H9 (cell line): ENCODE measurements around the gene BATF. TPM values are rescaled to one million over a fixed set of nuclear protein-coding genes. Genes with fewer than 3 reads are reported as not detected.

Source experiments
- DNase-seq: peaks from one replicate; pipeline ENCODE4 v3.0.0-alpha.2; 2017
- H2AFZ ChIP-seq: one replicate; pipeline ENCODE4 v1.6.1; 2013; ENCODE audit warnings: mild to moderate bottlenecking, low read length, control low read depth, moderate library complexity
- H2AK5ac ChIP-seq: 2 replicates; pipeline ENCODE4 v1.6.1; 2013; ENCODE audit warnings: low read length, control low read depth, mixed read lengths; ENCODE audit not compliant: insufficient read length
- H2BK120ac ChIP-seq: one replicate; pipeline ENCODE4 v1.6.1; 2013; ENCODE audit warnings: low read depth, mild to moderate bottlenecking, low read length, control low read depth, inconsistent platforms; ENCODE audit not compliant: poor library complexity, severe bottlenecking
- H2BK12ac ChIP-seq: 2 replicates; pipeline ENCODE4 v1.6.1; 2013; ENCODE audit warnings: low read length, control low read depth, mixed read lengths, low read depth; ENCODE audit not compliant: insufficient read length
- H2BK15ac ChIP-seq: 2 replicates; pipeline ENCODE4 v1.6.1; 2013; ENCODE audit warnings: low read depth, low read length, control low read depth
- H2BK20ac ChIP-seq: one replicate; pipeline ENCODE4 v1.6.1; 2013; ENCODE audit warnings: low read depth, mild to moderate bottlenecking, low read length, control low read depth, inconsistent platforms; ENCODE audit not compliant: poor library complexity, severe bottlenecking
- H2BK5ac ChIP-seq: 2 replicates; pipeline ENCODE4 v1.6.1; 2013; ENCODE audit warnings: low read length, control low read depth, mixed read lengths; ENCODE audit not compliant: insufficient read length
- H3K14ac ChIP-seq: 2 replicates; pipeline ENCODE4 v1.6.1; 2013; ENCODE audit warnings: low read length, control low read depth; ENCODE audit not compliant: insufficient read depth
- H3K18ac ChIP-seq: 2 replicates; pipeline ENCODE4 v1.6.1; 2013; ENCODE audit warnings: low read depth, mild to moderate bottlenecking, mixed read lengths, low read length, control low read depth; ENCODE audit not compliant: insufficient read length
- H3K23ac ChIP-seq: 2 replicates; pipeline ENCODE4 v1.6.1; 2013; ENCODE audit warnings: low read length, control low read depth, mixed read lengths, low read depth; ENCODE audit not compliant: insufficient read length
- H3K23me2 ChIP-seq: 2 replicates; pipeline ENCODE4 v1.6.1; 2013; ENCODE audit warnings: low read depth, mild to moderate bottlenecking, mixed read lengths, low read length, control low read depth; ENCODE audit not compliant: insufficient read length, poor library complexity, severe bottlenecking
- H3K27ac ChIP-seq: 2 replicates; pipeline ENCODE4 v1.5.1; 2013; ENCODE audit warnings: low read length, control low read depth, mixed read lengths, low read depth; ENCODE audit not compliant: insufficient read length
- H3K27me3 ChIP-seq: 2 replicates; pipeline ENCODE4 v1.6.1; 2013; ENCODE audit warnings: low read length, control low read depth, inconsistent platforms; ENCODE audit not compliant: insufficient read depth
- H3K4ac ChIP-seq: 2 replicates; pipeline ENCODE4 v1.6.1; 2013; ENCODE audit warnings: low read depth, mild to moderate bottlenecking, control low read depth, inconsistent platforms, low read length, moderate library complexity
- H3K4me1 ChIP-seq: 2 replicates; pipeline ENCODE4 v1.6.1; 2013; ENCODE audit warnings: low read length, control low read depth, inconsistent platforms; ENCODE audit not compliant: insufficient read depth
- H3K4me2 ChIP-seq: 2 replicates; pipeline ENCODE4 v1.6.1; 2013; ENCODE audit warnings: low read length, control low read depth, mixed read lengths; ENCODE audit not compliant: insufficient read length, insufficient read depth
- H3K56ac ChIP-seq: 2 replicates; pipeline ENCODE4 v1.6.1; 2013; ENCODE audit warnings: low read depth, mild to moderate bottlenecking, mixed read lengths, low read length, control low read depth; ENCODE audit not compliant: insufficient read length
- H3K79me1 ChIP-seq: 2 replicates; pipeline ENCODE4 v1.6.1; 2013; ENCODE audit warnings: low read depth, mild to moderate bottlenecking, moderate library complexity, low read length, control low read depth, inconsistent platforms; ENCODE audit not compliant: insufficient read depth, poor library complexity, severe bottlenecking
- H3K79me2 ChIP-seq: 2 replicates; pipeline ENCODE4 v1.6.1; 2013; ENCODE audit warnings: low read length, control low read depth, inconsistent platforms; ENCODE audit not compliant: insufficient read depth
- H3K9ac ChIP-seq: 2 replicates; pipeline ENCODE4 v1.6.1; 2013; ENCODE audit warnings: low read length, control low read depth, mixed read lengths; ENCODE audit not compliant: insufficient read length; ENCODE audit errors: extremely low read depth
- H3K9me3 ChIP-seq: one replicate; pipeline ENCODE4 v1.6.1; 2013; ENCODE audit warnings: low read depth, low read length, inconsistent platforms; ENCODE audit not compliant: control insufficient read depth
- H3T11ph ChIP-seq: one replicate; pipeline ENCODE4 v1.6.1; 2013; ENCODE audit warnings: mild to moderate bottlenecking, low read length, control low read depth, inconsistent platforms
- H4K20me1 ChIP-seq: one replicate; pipeline ENCODE4 v1.6.1; 2013; ENCODE audit not compliant: control insufficient read depth, insufficient read length, insufficient read depth
- H4K5ac ChIP-seq: 2 replicates; pipeline ENCODE4 v1.6.1; 2013; ENCODE audit warnings: low read depth, mild to moderate bottlenecking, mixed read lengths, low read length, control low read depth; ENCODE audit not compliant: insufficient read length
- H4K8ac ChIP-seq: replicated peaks from 2 replicates; pipeline ENCODE4 v1.6.1; 2013; ENCODE audit warnings: low read length, control low read depth, mixed read lengths, low read depth; ENCODE audit not compliant: insufficient read length
- H4K91ac ChIP-seq: 2 replicates; pipeline ENCODE4 v1.6.1; 2013; ENCODE audit warnings: low read depth, mild to moderate bottlenecking, moderate library complexity, mixed read lengths, low read length, control low read depth; ENCODE audit not compliant: insufficient read length
- H3K27ac Mint-ChIP-seq, 3 experiments: 2 replicates in 2 of 3; 3 replicates in 1 of 3; pipeline ENCODE4 v1.8.0; 2020 to 2021; ENCODE audit warnings: mixed read lengths in 3 of 3, mild to moderate bottlenecking in 1 of 3, moderate library complexity in 1 of 3
- H3K27me3 Mint-ChIP-seq: 2 replicates; pipeline ENCODE4 v1.8.0; 2021; ENCODE audit warnings: low read depth, mild to moderate bottlenecking, moderate library complexity, mixed read lengths
- H3K36me3 Mint-ChIP-seq, 3 experiments: 2 replicates in 2 of 3; 3 replicates in 1 of 3; pipeline ENCODE4 v1.8.0; 2020 to 2021; ENCODE audit warnings: low read depth in 3 of 3, mixed read lengths in 3 of 3; ENCODE audit not compliant: insufficient read depth in 1 of 3
- H3K4me1 Mint-ChIP-seq, 2 experiments: 2 replicates each; pipeline ENCODE4 v1.8.0; 2020; ENCODE audit warnings: mixed read lengths in 2 of 2
- H3K4me3 Mint-ChIP-seq, 2 experiments: 2 replicates in 1 of 2; 3 replicates in 1 of 2; pipeline ENCODE4 v1.8.0; 2020 to 2021; ENCODE audit warnings: mild to moderate bottlenecking in 2 of 2, mixed read lengths in 2 of 2, moderate library complexity in 1 of 2
- H3K9me3 Mint-ChIP-seq, 2 experiments: 2 replicates in 1 of 2; 3 replicates in 1 of 2; pipeline ENCODE4 v1.8.0; 2020; ENCODE audit warnings: mild to moderate bottlenecking in 2 of 2, mixed read lengths in 2 of 2, moderate library complexity in 1 of 2
- WGBS: extraction: QIAGEN DNeasy Blood & Tissue Kit; methylation state at CpG from one replicate; pipeline ENCODE4 v1.1.7; 2013; ENCODE audit warnings: missing lambda C conversion rate, low lambda C conversion rate, mixed read lengths; ENCODE audit not compliant: insufficient read length; ENCODE audit errors: extremely low coverage; 5-methylcytosine and 5-hydroxymethylcytosine counted together
- total RNA-seq: library from RNA; stranded (reverse); gene quantifications from 2 replicates; pipeline ENCODE4 v1.2.1, GENCODE V29; 2021
- TF ChIP-seq, protein P1 (sequence below): fragments of 200-600 bp; sonication (generic); conservative IDR thresholded peaks from 3 replicates; pipeline ENCODE4 v1.8.0; 2021; ENCODE audit warnings: antibody characterized with exemption, mild to moderate bottlenecking

Gene BATF
- total RNA-seq, 1 experiment from 2014 or later: not detected

DNA sequence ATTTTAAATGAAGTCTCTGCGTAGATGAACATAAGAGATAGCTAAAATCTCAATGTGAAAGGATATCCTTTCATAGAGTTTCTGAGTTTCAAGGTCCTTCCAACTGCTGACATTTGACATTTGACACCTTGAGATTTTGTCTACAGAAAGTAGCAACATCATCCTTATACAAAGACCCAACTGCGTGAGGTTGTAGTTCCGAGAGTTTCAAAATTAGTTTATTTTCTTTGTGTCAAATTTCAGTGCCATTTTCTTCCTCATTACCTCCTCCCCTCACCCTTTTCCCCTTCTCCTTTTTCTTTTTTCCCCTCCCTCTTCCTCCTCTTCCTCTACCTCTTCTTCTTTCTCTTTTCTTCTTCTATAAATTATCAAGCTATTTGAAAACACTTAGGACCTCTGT, 26.9 kb upstream of the BATF start:
- Histone ChIP-seq H2BK5ac (no peak overlapping the region), H4K20me1 (no peaks in the 10 kb centered on the region), H3K27ac (no peak overlapping the region), H4K8ac (no peak overlapping the region), H2BK12ac (no peak overlapping the region), H2AFZ (no peak overlapping the region), H3K4me1 (no peaks in the 10 kb centered on the region), H2BK120ac (no peak overlapping the region), H3K23me2 (no peaks in the 10 kb centered on the region), H4K91ac (no peak overlapping the region), H2BK15ac (no peak overlapping the region), H3K56ac (no peak overlapping the region), H3K9ac (no peak overlapping the region), H3K79me2 (no peaks in the 10 kb centered on the region), H4K5ac (no peak overlapping the region), H3K27me3 (no peaks in the 10 kb centered on the region), H2BK20ac (no peak overlapping the region), H3K23ac (no peak overlapping the region), H3K4ac (no peak overlapping the region), H3T11ph (no peak overlapping the region), H3K79me1 (no peaks in the 10 kb centered on the region), H2AK5ac (no peak overlapping the region), H3K18ac (no peak overlapping the region), H3K14ac (no peak overlapping the region), H3K9me3 (no peaks in the 10 kb centered on the region), H3K4me2 (no peak overlapping the region)
- no peak overlapping the region for H3K27ac Mint-ChIP-seq
- no peak for DNase-seq
- H3K4me3 Mint-ChIP-seq: no peak overlapping the region
- no peaks in the 10 kb centered on the region for H3K9me3 Mint-ChIP-seq
- no peaks in the 10 kb centered on the region for H3K4me1 Mint-ChIP-seq
- no peaks in the 10 kb centered on the region for H3K36me3 Mint-ChIP-seq
- WGBS: no CpG with 5 or more reads among the region's 3 CpGs
- no peaks in the 10 kb centered on the region; the same call in none of the 2 replicates for H3K27me3 Mint-ChIP-seq
- TF ChIP-seq, protein P1, sequence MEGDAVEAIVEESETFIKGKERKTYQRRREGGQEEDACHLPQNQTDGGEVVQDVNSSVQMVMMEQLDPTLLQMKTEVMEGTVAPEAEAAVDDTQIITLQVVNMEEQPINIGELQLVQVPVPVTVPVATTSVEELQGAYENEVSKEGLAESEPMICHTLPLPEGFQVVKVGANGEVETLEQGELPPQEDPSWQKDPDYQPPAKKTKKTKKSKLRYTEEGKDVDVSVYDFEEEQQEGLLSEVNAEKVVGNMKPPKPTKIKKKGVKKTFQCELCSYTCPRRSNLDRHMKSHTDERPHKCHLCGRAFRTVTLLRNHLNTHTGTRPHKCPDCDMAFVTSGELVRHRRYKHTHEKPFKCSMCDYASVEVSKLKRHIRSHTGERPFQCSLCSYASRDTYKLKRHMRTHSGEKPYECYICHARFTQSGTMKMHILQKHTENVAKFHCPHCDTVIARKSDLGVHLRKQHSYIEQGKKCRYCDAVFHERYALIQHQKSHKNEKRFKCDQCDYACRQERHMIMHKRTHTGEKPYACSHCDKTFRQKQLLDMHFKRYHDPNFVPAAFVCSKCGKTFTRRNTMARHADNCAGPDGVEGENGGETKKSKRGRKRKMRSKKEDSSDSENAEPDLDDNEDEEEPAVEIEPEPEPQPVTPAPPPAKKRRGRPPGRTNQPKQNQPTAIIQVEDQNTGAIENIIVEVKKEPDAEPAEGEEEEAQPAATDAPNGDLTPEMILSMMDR: no peak
